NCI-H446 treated with DMSO at 0.1 percent for 48 hours (cell line): Measurements from ENCODE around the gene CLN6.
"Not testable (repeated sequence)": the region's sequence is repeated elsewhere in the genome, so short reads cannot be mapped to it uniquely, and the experiment has no call there.

Source experiments
- DNase-seq: peaks from one replicate; lab custom pipeline; 2025; lab: John Stamatoyannopoulos, UW

The CLN6 gene

GRCh38 chr15:68223171-68223570, 6.4 kb downstream of the CLN6 start:
- no peak for DNase-seq

DNA sequence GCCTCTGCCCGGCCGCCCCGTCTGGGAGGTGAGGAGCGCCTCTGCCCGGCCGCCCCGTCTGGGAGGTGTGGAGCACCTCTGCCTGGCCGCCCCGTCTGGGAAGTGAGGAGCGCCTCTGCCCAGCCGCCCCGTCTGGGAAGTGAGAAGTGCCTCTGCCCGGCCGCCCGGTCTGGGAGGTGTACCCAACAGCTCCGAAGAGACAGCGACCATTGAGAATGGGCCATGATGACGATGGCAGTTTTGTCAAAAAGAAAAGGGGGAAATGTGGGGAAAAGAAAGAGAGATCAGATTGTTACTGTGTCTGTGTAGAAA, 7.1 kb downstream of the CLN6 start:
- not testable (repeated sequence) for DNase-seq

DNA sequence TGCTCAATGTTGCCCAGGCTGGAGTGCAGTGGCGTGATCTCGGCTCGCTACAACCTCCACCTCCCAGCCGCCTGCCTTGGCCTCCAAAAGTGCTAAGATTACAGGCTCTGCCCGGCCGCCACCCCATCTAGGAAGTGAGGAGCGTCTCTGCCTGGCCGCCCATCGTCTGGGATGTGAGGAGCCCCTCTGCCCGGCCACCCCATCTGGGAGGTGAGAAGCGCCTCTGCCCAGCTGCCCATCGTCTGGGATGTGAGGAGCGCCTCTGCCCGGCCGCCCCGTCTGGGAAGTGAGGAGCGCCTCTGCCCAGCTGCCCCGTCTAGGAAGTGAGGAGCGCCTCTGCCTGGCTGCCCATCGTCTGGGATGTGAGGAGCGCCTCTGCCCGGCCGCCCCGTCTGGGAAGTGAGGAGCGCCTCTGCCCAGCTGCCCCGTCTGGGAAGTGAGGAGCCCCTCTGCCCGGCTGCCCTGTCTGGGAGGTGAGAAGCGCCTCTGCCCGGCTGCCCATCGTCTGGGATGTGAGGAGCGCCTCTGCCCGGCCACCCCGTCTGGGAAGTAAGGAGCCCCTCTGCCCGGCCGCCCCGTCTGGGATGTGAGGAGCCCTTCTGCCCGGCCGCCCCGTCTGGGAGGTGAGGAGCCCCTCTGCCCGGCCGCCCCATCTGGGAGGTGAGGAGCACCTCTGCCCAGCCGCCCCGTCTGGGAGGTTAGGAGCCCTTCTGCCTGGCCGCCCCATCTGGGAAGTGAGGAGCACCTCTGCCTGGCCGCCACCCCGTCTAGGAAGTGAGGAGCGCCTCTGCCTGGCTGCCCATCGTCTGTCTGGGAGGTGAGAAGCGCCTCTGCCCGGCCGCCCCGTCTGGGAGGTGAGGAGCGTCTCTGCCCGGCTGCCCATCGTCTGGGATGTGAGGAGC, 7.7 kb downstream of the CLN6 start:
- not testable (repeated sequence) for DNase-seq

GRCh38 chr15:68220967-68221366, 8.6 kb downstream of the CLN6 start:
- no peak for DNase-seq

DNA sequence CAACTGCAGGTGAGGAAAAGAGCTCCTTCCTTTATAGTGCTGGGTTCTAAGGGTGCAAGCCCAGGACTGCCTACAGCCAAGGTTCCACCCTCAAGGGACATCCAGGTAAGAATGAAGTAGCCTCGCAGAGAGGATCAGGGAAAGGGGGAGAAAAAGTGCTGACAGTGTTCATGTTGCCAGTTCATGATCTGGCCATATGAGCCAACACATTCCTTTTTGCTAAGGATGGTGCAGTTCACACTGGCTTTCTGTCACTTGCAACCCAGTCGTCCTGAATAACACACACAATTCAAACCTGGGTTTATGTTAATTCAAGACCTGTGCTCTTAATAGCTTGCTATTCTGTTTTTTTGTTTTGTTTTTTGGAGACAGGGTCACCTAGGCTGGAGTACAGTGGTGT, 9.0 kb downstream of the CLN6 start:
- DNase-seq: no peak

DNA sequence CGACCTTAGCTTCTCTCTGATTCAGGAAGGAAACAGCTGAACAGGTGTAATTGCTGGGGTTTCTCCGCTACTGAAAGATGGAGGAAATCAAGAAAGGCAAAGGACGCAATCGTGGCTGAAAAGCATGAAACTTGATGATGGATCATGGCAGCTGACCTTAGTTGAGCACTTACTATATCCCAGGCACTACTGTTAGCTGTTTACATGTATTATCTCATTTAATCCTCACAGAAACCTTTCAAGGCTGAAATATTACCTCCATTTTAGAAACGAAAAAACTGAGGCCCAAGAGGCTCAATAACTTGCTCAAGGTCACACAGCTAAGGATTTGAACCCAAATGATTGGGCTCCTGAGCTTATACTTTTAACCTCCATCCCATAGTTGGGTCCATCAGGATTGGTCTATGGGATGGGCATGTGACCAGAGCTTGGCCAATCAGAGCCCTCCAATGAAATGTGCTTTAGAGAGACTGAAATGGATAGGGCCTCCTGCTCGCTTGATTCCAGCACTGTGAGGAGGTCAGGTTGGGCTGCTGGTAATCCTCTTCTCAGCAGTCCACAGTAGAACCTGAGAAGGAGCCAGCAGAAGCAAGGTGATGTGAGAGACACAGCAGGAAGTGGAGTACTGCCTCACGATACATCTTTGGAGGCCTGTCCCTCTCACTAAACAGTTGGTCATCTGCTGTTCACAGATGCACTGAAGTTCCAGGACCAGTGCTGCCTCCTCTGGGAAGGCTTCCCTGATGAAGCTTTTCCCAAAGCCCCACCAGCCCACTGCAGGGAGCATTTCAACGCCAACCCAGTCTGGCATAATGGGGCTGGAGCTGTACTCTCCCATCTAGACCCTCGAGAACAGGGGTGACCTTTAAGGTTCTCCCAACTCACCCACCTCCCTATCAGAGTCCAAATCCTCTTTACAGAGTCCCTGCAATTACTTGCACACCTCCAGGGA, 10.4 kb downstream of the CLN6 start:
- no peak for DNase-seq

- DNase-seq: no peak
These were observed 11.2 kb downstream of the CLN6 start for GRCh38 chr15:68218331-68218730.

GRCh38 chr15:68217341-68217740, 12.2 kb downstream of the CLN6 start:
- DNase-seq: no peak

GRCh38 chr15:68214838-68215254, 14.7 kb downstream of the CLN6 start:
- DNase-seq: no peak

- DNase-seq: no peak
These were observed 15.3 kb downstream of the CLN6 start for GRCh38 chr15:68213991-68214837.

DNA sequence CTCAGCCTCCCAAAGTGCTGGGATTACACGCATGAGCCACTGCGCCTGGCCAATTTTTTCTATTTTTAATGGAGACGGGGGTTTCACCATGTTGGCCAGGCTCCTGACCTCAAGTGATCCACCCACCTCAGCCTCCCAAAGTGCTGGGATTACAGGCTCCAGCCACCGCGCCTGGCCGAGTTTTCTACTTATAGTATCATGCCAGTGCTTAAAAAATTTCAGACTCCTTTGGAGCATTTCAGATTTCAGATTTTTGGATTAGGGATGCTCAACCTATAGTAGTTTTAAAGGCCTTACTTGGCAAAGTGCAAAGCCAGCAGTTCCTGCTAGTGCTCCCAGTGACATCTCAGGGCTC, 16.1 kb downstream of the CLN6 start:
- DNase-seq: not testable (repeated sequence)

DNA sequence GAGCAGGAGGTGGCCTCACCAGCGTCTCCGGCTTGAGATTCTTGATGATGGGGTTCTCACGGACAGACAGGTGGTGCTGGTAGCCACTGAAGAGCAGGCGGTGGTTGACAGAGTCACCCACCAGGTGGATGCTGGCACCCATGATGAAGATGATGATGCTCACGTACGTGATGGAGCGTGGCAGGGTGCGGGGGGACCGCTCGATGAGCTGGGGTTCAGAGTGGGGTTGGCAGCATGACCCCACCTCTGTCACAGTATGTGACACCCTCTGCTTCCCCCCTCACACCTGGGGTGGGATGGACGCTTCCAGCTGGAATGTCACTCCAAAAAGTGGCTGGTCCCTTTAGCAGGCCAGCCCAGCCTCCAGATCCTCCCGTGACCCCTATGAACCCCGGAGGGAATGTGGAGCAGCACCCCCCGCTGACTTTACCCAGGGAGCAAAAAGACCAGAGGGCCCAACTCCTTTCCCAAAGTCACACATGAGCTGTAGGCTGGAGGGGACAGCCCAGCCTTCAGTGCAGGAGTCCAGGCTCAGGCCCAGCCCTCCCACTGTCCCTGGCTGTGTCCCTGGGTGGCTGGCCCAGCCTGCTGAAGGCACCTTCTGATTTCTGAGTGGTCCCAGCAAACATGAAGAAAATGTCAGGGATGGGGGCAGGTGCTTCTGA, 17.7 kb downstream of the CLN6 start:
- DNase-seq: no peak

GRCh38 chr15:68210821-68211655, 18.5 kb downstream of the CLN6 start:
- DNase-seq: peak; percentile 14

GRCh38 chr15:68210409-68210756, 19.1 kb downstream of the CLN6 start:
- no peak for DNase-seq

DNA sequence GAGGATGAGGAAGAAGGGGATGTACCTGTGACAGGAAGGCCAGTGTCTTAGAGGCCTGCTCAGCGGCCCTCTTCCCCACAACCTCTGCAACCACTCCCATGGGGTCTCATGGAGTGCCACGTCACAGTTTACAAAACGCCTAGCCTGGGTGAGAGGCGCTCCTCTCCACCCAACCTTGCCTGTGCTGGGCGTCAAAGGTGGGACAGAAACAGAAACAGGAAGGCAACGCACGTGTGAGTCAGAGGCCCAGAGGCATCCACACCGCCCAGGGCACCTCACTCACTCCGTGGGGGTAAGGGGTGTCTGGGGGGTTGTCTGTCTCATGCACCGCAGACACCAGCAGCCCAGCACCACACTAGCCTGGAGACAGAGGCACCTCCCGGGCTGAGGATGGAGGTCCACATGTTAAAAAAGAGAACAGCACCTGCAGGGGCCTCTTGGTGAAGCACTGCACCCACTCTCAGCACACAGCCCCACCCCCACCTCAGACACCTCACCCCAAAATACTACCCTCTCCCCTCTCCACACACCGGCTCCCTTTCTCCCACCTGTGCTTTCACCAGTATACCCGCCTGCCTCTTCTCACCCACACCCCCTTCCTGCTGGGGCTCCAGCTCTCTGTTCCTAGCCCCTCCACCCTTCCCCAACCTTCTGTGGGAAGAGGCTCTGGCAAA, 19.7 kb downstream of the CLN6 start:
- DNase-seq: no peak

DNA sequence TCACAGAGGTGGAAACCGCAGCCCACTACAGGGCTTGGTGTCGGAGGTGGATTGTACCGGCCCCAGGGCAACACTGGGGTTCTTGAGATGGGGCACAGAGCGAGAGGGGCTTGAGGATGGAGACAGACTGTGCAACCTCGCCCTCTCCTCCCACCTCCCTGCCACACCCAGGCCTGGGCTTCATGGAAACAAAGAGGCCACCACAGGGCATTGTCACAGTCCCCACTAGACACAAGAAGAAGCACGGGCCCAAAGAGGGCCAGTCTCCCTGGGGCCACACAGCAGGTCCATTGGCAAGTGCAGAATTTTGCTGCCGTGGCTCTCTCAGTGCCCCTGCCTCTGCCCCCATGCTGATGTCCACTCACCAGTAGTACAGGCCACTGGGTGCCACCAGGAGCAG, 20.3 kb downstream of the CLN6 start:
- DNase-seq: no peak

- DNase-seq: no peak
These were observed 20.8 kb downstream of the CLN6 start for GRCh38 chr15:68208636-68209240.

DNA sequence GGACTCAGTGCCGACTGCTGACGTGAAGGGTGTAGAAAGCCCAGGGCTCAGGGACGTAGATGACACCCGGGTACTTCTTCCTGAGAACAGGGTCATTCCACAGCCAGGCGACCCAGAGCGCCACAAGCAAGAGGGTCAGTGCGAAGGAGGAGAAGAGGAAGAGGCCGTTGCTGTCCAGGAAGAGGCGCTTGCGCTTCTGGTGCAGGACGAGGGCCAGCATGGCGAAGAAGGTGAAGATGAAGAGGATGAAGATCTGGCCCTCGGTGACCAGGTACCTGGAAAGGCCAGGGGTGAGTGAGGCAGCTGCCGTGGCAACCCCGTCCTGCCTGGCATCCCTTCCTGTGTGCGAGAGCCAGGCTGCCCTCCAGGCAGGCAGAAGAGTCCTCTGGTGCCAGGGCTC, 21.4 kb downstream of the CLN6 start:
- DNase-seq: no peak

GRCh38 chr15:68207176-68207935, 22.2 kb downstream of the CLN6 start:
- DNase-seq: no peak
